ENCODE data around the gene HABP2. TPM values are rescaled to one million over a fixed set of nuclear protein-coding genes. Genes with fewer than 3 reads are reported as not detected.

The HABP2 gene
- total and polyA plus RNA-seq, 8 donors: 0.76 to 11.4 (median 3.8) TPM; not detected in 2

DNA sequence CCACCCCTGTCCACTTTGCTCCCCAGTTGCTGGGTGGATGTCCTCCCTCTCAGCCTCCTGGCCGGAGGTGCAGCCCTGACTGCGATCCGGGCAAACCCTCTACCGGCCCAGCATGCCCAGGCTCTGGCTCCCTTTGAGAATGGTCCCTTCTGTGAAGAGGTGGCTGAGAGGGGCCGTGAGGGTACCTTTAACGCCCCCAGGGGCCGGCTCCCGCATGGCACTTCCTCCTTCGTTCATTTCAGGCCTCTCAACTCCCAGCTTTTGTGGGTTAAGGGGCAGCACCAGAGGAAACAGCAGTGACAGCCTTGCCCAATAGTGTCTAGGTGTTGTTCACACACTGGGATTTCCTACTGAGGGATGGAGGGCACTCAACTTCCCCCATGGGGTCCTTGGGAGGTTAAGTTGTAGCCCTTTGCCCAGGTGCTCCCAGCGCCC, 33.2 kb upstream of the HABP2 start:
- peaks cover 0 to 4% (median 0%) of the 10 kb centered on the region in 3 donors for H3K27me3 ChIP-seq
- DNase-seq: peak in 1 of 2 donors; percentile 19
- H3K4me3 ChIP-seq: no peak overlapping the region
- intact Hi-C loops (cut with DNase I; ENCODE audit: low total_unique reads): no loop called here
- H3K9me3 ChIP-seq: no peaks in the 10 kb centered on the region
- no peaks in the 10 kb centered on the region for H3K36me3 ChIP-seq
- H3K27ac ChIP-seq: no peak overlapping the region
- H3K4me1 ChIP-seq: peaks cover 0 to 9% (median 4%) of the 10 kb centered on the region in 4 donors
- 68 to 88% (median 77%) methylated on average over 2 to 10 of the region's 10 CpGs for WGBS, 5 donors
- TF ChIP-seq POLR2AphosphoS5 (IDR thresholded peaks at IDR 0.05) (no peak), EP300 (IDR thresholded peaks at IDR 0.05) (no peak), POLR2A (IDR thresholded peaks at IDR 0.05) (no peak)
- TF ChIP-seq, protein P1, sequence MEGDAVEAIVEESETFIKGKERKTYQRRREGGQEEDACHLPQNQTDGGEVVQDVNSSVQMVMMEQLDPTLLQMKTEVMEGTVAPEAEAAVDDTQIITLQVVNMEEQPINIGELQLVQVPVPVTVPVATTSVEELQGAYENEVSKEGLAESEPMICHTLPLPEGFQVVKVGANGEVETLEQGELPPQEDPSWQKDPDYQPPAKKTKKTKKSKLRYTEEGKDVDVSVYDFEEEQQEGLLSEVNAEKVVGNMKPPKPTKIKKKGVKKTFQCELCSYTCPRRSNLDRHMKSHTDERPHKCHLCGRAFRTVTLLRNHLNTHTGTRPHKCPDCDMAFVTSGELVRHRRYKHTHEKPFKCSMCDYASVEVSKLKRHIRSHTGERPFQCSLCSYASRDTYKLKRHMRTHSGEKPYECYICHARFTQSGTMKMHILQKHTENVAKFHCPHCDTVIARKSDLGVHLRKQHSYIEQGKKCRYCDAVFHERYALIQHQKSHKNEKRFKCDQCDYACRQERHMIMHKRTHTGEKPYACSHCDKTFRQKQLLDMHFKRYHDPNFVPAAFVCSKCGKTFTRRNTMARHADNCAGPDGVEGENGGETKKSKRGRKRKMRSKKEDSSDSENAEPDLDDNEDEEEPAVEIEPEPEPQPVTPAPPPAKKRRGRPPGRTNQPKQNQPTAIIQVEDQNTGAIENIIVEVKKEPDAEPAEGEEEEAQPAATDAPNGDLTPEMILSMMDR (IDR thresholded peaks at IDR 0.05): no peak

GRCh38 chr10:113520261-113520660, 32.6 kb upstream of the HABP2 start:
- intact Hi-C loops (cut with DNase I; ENCODE audit: low total_unique reads): no loop called here
- DNase-seq: peak in 1 of 2 donors; percentile 1
- TF ChIP-seq, protein P1 (IDR thresholded peaks at IDR 0.05): no peak
- TF ChIP-seq POLR2A (IDR thresholded peaks at IDR 0.05): no peak
- no peak for TF ChIP-seq POLR2AphosphoS5 (IDR thresholded peaks at IDR 0.05)
- TF ChIP-seq EP300 (IDR thresholded peaks at IDR 0.05): no peak
- Histone ChIP-seq H3K27ac (no peak overlapping the region), H3K27me3 (peaks cover 0 to 4% (median 0%) of the 10 kb centered on the region in 3 donors), H3K4me1 (peaks cover 0 to 9% (median 4%) of the 10 kb centered on the region in 4 donors), H3K9me3 (no peaks in the 10 kb centered on the region), H3K4me3 (no peak overlapping the region), H3K36me3 (no peaks in the 10 kb centered on the region)
- WGBS, 5 donors: 90 to 100% (median 97%) methylated on average over 2 of the region's 2 CpGs

GRCh38 chr10:113520690-113521474, 32.0 kb upstream of the HABP2 start:
- DNase-seq: peak; percentile 77 to 92
- Histone ChIP-seq H3K4me1 (peaks cover 0 to 9% (median 4%) of the 10 kb centered on the region in 4 donors), H3K27ac (no peak overlapping the region), H3K4me3 (no peak overlapping the region), H3K9me3 (no peaks in the 10 kb centered on the region), H3K27me3 (peaks cover 0 to 4% (median 0%) of the 10 kb centered on the region in 3 donors), H3K36me3 (no peaks in the 10 kb centered on the region)
- 53 to 58% (median 56%) methylated on average over 8 of the region's 8 CpGs for WGBS, 5 donors
- intact Hi-C loops (cut with DNase I; ENCODE audit: low total_unique reads): no loop called here
- TF ChIP-seq EP300 (IDR thresholded peaks at IDR 0.05): no peak
- TF ChIP-seq, protein P1 (IDR thresholded peaks at IDR 0.05): peak in 5 of 7 experiments; percentile 95 to 98 (median 95)
- peak in 1 of 3 donors; percentile 40 for TF ChIP-seq POLR2AphosphoS5 (IDR thresholded peaks at IDR 0.05)
- TF ChIP-seq POLR2A (IDR thresholded peaks at IDR 0.05): no peak

DNA sequence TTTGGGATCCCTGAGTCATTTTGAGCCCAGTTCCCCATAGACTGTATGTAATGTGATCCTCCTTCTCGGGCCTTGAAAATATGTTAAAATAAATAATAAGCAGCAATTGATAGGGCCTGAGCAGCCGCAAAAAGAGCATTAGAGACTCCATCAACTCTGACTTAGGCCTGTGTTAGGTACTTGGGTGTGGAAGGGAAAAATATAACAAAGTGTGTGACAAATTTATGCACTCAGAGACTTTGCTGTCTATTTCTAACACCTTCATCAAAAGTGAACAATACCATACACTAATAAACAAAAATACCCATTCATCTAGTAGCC, 31.4 kb upstream of the HABP2 start:
- DNase-seq: no peak
- Histone ChIP-seq H3K27ac (no peak overlapping the region), H3K4me3 (no peak overlapping the region), H3K4me1 (peaks cover 0 to 10% (median 4%) of the 10 kb centered on the region in 4 donors), H3K9me3 (no peaks in the 10 kb centered on the region), H3K27me3 (peaks cover 0 to 4% (median 0%) of the 10 kb centered on the region in 3 donors), H3K36me3 (no peaks in the 10 kb centered on the region)
- 45 to 56% (median 54%) methylated on average over 2 of the region's 2 CpGs for WGBS, 5 donors
- no peak for TF ChIP-seq EP300 (IDR thresholded peaks at IDR 0.05)
- TF ChIP-seq, protein P1 (IDR thresholded peaks at IDR 0.05): peak in 1 of 7 experiments; percentile 1
- intact Hi-C loops (cut with DNase I; ENCODE audit: low total_unique reads): no loop called here

Measured in stomach (tissue), 9 donors.